Astrocyte (in vitro differentiated cells and primary cell): Measurements from ENCODE around the gene CPO. TPM values are rescaled to one million over a fixed set of nuclear protein-coding genes. Genes with fewer than 3 reads are reported as not detected.

Experiments used
- DNase-seq: peaks from one replicate; pipeline ENCODE4 v3.0.0-alpha.2; 2010; ENCODE audit warnings: low read depth
- FAIRE-seq: peaks from 2 replicates; lab custom pipeline; 2011; peaks lifted over from hg19 to GRCh38; lab: Jason Lieb, UNC
- H2AFZ ChIP-seq: 2 replicates; pipeline ENCODE4 v1.6.0; 2012; ENCODE audit warnings: low read depth, low read length, inconsistent platforms
- H3K27ac ChIP-seq: 2 replicates; pipeline ENCODE4 v1.5.1; 2011; ENCODE audit warnings: low read depth, low read length, inconsistent platforms
- H3K27me3 ChIP-seq: 2 replicates; pipeline ENCODE4 v1.6.0; 2011; ENCODE audit warnings: low read length, inconsistent platforms; ENCODE audit not compliant: insufficient read depth
- H3K36me3 ChIP-seq: 2 replicates; pipeline ENCODE4 v1.5.1; 2011; ENCODE audit warnings: low read length, inconsistent platforms; ENCODE audit not compliant: insufficient read depth
- H3K4me1 ChIP-seq: 2 replicates; pipeline ENCODE4 v1.5.1; 2011; ENCODE audit warnings: low read length, inconsistent platforms; ENCODE audit not compliant: insufficient read depth
- H3K4me2 ChIP-seq: 2 replicates; pipeline ENCODE4 v1.6.0; 2012; ENCODE audit warnings: low read length, inconsistent platforms
- H3K4me3 ChIP-seq: 2 replicates; pipeline ENCODE4 v1.5.1; 2011; ENCODE audit warnings: low read depth, mild to moderate bottlenecking, low read length, inconsistent platforms; ENCODE audit not compliant: insufficient read depth
- H3K79me2 ChIP-seq: 2 replicates; pipeline ENCODE4 v1.6.0; 2012; ENCODE audit warnings: mild to moderate bottlenecking, low read length, inconsistent platforms; ENCODE audit not compliant: insufficient read depth
- H3K9ac ChIP-seq: 2 replicates; pipeline ENCODE4 v1.6.0; 2012; ENCODE audit warnings: mild to moderate bottlenecking, low read length, inconsistent platforms
- H3K9me3 ChIP-seq: 2 replicates; pipeline ENCODE4 v1.5.1; 2012; ENCODE audit warnings: low read depth, mild to moderate bottlenecking, low read length, inconsistent platforms; ENCODE audit not compliant: insufficient read depth
- H4K20me1 ChIP-seq: 2 replicates; pipeline ENCODE4 v1.6.0; 2012; ENCODE audit warnings: low read length, inconsistent platforms; ENCODE audit not compliant: insufficient read depth
- H3K27ac Mint-ChIP-seq: one replicate; pipeline ENCODE4 v1.8.0; 2021; ENCODE audit warnings: mild to moderate bottlenecking, mixed read lengths; ENCODE audit not compliant: unreplicated experiment
- H3K27me3 Mint-ChIP-seq: one replicate; pipeline ENCODE4 v1.8.0; 2021; ENCODE audit warnings: low read depth, mixed read lengths; ENCODE audit not compliant: unreplicated experiment
- H3K36me3 Mint-ChIP-seq: one replicate; pipeline ENCODE4 v1.8.0; 2021; ENCODE audit warnings: low read depth, mixed read lengths; ENCODE audit not compliant: unreplicated experiment
- H3K4me1 Mint-ChIP-seq: one replicate; pipeline ENCODE4 v1.8.0; 2021; ENCODE audit warnings: low read depth, mixed read lengths; ENCODE audit not compliant: unreplicated experiment
- H3K4me3 Mint-ChIP-seq: one replicate; pipeline ENCODE4 v1.8.0; 2021; ENCODE audit warnings: mild to moderate bottlenecking, moderate library complexity, mixed read lengths; ENCODE audit not compliant: unreplicated experiment
- H3K9me3 Mint-ChIP-seq: one replicate; pipeline ENCODE4 v1.8.0; 2021; ENCODE audit warnings: mild to moderate bottlenecking, mixed read lengths; ENCODE audit not compliant: unreplicated experiment
- CTCF ChIP-seq: IDR thresholded peaks from 2 replicates; pipeline ENCODE4 v1.5.1; 2011; ENCODE audit warnings: low read depth, mild to moderate bottlenecking, inconsistent platforms, low read length, moderate library complexity; ENCODE audit not compliant: insufficient read depth
- EZH2 ChIP-seq: IDR thresholded peaks from 2 replicates; pipeline ENCODE4 v1.6.1; 2012; ENCODE audit warnings: mild to moderate bottlenecking, low read length, inconsistent platforms; ENCODE audit not compliant: insufficient read depth
- total RNA-seq: library from RNA; stranded (reverse); gene quantifications from 2 replicates; pipeline ENCODE4 v1.2.1, GENCODE V29; 2021

CPO gene
- total RNA-seq, 1 donor from 2014 or later: not detected

DNA sequence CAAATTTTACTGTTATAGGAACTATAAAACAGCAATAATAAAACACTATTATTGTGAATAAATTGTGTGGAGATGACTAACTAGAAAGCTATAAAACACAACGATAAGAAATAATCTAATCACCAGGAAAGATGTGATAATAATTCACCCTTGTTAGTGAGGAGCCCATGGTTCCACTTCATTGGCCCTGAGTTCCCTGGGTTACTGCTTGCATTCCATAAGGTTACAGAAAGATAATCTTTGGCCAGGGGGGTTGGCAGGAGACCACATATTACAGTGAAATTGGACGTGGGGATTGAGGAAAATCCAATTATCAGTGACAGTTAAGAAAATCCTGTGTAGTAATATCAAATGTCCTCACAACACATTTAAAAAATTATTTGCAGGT is 2.5 kb upstream of the CPO start:
- Mint-ChIP-seq H3K27me3 (no peaks in the 10 kb centered on the region), H3K36me3 (no peaks in the 10 kb centered on the region), H3K4me1 (no peaks in the 10 kb centered on the region), H3K27ac (no peak overlapping the region), H3K9me3 (peaks cover 3% of the 10 kb centered on the region), H3K4me3 (no peak overlapping the region)
- H3K27me3 ChIP-seq: no peaks in the 10 kb centered on the region
- no peak for TF ChIP-seq CTCF
- TF ChIP-seq EZH2: no peak
- no peaks in the 10 kb centered on the region for H3K36me3 ChIP-seq
- H3K4me1 ChIP-seq: no peaks in the 10 kb centered on the region
- no peak for DNase-seq
- no peak overlapping the region for H3K4me2 ChIP-seq
- H3K4me3 ChIP-seq: no peak overlapping the region
- H3K27ac ChIP-seq: no peak overlapping the region
- no peaks in the 10 kb centered on the region for H3K79me2 ChIP-seq
- FAIRE-seq: no peak
- no peak overlapping the region for H2AFZ ChIP-seq
- no peaks in the 10 kb centered on the region for H4K20me1 ChIP-seq
- H3K9ac ChIP-seq: no peak overlapping the region
- H3K9me3 ChIP-seq: no peaks in the 10 kb centered on the region

DNA sequence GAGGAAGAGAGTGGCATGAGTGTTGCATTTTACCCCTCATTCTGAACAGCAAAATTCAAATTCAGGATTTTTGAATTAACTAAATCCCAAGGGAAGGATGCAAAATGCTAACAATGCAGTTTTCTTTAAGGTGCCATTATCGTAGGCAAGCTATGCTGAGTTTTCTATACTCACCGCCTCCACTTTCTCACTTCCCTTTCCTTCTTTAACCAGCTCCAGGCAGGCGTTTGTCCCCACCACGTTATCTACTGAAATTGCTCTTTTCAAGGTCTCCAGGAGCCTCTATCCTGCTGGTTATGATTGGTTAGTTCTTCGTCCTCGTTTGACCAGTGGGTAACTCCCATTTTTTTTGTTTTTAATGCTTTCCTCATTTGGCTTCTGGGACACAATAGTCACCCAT is 1.8 kb upstream of the CPO start:
- H3K27me3 ChIP-seq: no peaks in the 10 kb centered on the region
- FAIRE-seq: no peak
- H3K27me3 Mint-ChIP-seq: no peaks in the 10 kb centered on the region

More for the DNA sequence above, 1.8 kb upstream of the CPO start:
- Histone ChIP-seq H2AFZ (no peak overlapping the region), H3K27ac (no peak overlapping the region), H3K9ac (no peak overlapping the region), H3K36me3 (no peaks in the 10 kb centered on the region), H3K4me2 (no peak overlapping the region), H4K20me1 (no peaks in the 10 kb centered on the region), H3K79me2 (no peaks in the 10 kb centered on the region), H3K4me3 (no peak overlapping the region), H3K9me3 (no peaks in the 10 kb centered on the region), H3K4me1 (no peaks in the 10 kb centered on the region)
- Mint-ChIP-seq H3K4me3 (no peak overlapping the region), H3K36me3 (no peaks in the 10 kb centered on the region), H3K27ac (no peak overlapping the region), H3K9me3 (peaks cover 3% of the 10 kb centered on the region), H3K4me1 (no peaks in the 10 kb centered on the region)
- TF ChIP-seq CTCF (no peak), EZH2 (no peak)
- DNase-seq: no peak
